GM12874 (cell line): ENCODE results near the gene GAN.

Experiments
- CTCF ChIP-seq: IDR thresholded peaks from 2 replicates; pipeline ENCODE4 v1.5.1; 2011; ENCODE audit warnings: low read depth, mild to moderate bottlenecking, control low read depth, low read length, moderate library complexity; ENCODE audit not compliant: insufficient read depth

Gene GAN

GRCh38 chr16:81283044-81283443, 31.7 kb upstream of the GAN start:
- TF ChIP-seq CTCF, result no peak

GRCh38 chr16:81284995-81285600, 29.7 kb upstream of the GAN start:
- TF ChIP-seq CTCF, result no peak

DNA sequence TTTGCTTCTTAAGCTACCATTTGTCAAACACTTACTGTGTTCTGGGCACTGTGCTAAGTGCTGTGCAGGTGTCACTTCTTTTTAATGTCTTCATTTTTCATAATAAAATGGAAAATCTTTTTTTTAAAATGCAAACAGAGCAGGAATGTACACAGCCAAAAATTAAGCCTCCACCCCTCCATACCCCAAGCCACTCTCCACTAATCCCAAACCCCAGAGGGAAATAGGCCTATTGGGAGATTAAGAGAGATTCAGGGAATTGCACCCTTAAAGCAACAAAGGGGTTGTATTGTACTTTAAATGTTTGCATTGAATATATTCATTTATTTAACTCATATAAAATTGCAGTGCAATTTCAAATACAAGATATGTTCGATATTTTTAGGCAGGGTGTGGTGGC, 28.6 kb upstream of the GAN start:
- TF ChIP-seq CTCF, result no peak

- no peak for TF ChIP-seq CTCF
Measured at GRCh38 chr16:81291117-81291516, 23.6 kb upstream of the GAN start.

DNA sequence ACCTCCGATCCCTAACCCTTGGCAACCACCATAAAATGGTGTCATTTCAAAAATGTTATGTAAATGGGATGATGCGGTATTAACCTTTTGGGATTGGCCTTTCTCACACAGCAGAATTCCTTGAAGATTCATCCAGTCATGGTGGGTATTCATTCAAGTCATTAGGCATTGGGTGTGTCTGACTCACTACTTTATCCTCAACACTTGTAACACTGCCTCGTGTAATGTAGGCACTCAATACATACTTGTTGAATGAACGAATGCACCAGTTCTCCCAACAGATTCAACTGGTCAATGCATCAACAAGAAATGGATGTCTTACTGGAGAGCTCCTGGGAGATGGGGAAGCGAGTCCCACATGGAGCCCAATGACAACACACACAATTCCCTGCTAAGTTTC, 21.8 kb upstream of the GAN start:
- no peak for TF ChIP-seq CTCF

- TF ChIP-seq CTCF, result no peak
Measured at GRCh38 chr16:81293909-81294802, 20.6 kb upstream of the GAN start.

- TF ChIP-seq CTCF, result no peak
Measured at GRCh38 chr16:81296631-81297030, 18.1 kb upstream of the GAN start.
